ENCODE measurements around the gene DUOX2. TPM values are rescaled to one million over a fixed set of nuclear protein-coding genes. Genes with fewer than 3 reads are reported as not detected.

Gene DUOX2
- polyA plus RNA-seq, 1 donor from 2014 or later, result not detected

- no peaks in the 10 kb centered on the region for H3K36me3 ChIP-seq (ENCODE audit: insufficient read depth, low read length)
- H4K20me1 ChIP-seq (ENCODE audit: insufficient read depth), result no peaks in the 10 kb centered on the region
- peaks cover 61% of the 10 kb centered on the region for H3K27me3 ChIP-seq (ENCODE audit: insufficient read depth, low read depth, low read length)
- H3K27ac ChIP-seq (ENCODE audit: low read length), result no peak overlapping the region
- no peak for TF ChIP-seq POLR2AphosphoS5 (IDR thresholded peaks at IDR 0.05)
- TF ChIP-seq EZH2 (IDR thresholded peaks at IDR 0.05; ENCODE audit: borderline replicate concordance, insufficient read depth, low read length, poor library complexity, severe bottlenecking), result no peak
- TF ChIP-seq SMC3 (conservative IDR thresholded peaks at IDR 0.05; ENCODE audit: poor library complexity), result no peak
- no peak for TF ChIP-seq RAD21 (conservative IDR thresholded peaks at IDR 0.05)
- TF ChIP-seq MXI1 (conservative IDR thresholded peaks at IDR 0.05; ENCODE audit: poor library complexity, severe bottlenecking), result no peak
- TF ChIP-seq TAF1 (IDR thresholded peaks at IDR 0.05; ENCODE audit: low read depth), result no peak
- TF ChIP-seq CTCF (IDR thresholded peaks at IDR 0.05; ENCODE audit: poor library complexity, severe bottlenecking), result no peak
- TF ChIP-seq, protein P1, sequence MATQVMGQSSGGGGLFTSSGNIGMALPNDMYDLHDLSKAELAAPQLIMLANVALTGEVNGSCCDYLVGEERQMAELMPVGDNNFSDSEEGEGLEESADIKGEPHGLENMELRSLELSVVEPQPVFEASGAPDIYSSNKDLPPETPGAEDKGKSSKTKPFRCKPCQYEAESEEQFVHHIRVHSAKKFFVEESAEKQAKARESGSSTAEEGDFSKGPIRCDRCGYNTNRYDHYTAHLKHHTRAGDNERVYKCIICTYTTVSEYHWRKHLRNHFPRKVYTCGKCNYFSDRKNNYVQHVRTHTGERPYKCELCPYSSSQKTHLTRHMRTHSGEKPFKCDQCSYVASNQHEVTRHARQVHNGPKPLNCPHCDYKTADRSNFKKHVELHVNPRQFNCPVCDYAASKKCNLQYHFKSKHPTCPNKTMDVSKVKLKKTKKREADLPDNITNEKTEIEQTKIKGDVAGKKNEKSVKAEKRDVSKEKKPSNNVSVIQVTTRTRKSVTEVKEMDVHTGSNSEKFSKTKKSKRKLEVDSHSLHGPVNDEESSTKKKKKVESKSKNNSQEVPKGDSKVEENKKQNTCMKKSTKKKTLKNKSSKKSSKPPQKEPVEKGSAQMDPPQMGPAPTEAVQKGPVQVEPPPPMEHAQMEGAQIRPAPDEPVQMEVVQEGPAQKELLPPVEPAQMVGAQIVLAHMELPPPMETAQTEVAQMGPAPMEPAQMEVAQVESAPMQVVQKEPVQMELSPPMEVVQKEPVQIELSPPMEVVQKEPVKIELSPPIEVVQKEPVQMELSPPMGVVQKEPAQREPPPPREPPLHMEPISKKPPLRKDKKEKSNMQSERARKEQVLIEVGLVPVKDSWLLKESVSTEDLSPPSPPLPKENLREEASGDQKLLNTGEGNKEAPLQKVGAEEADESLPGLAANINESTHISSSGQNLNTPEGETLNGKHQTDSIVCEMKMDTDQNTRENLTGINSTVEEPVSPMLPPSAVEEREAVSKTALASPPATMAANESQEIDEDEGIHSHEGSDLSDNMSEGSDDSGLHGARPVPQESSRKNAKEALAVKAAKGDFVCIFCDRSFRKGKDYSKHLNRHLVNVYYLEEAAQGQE (IDR thresholded peaks at IDR 0.05; ENCODE audit: borderline replicate concordance), result no peak
- TF ChIP-seq EP300 (conservative IDR thresholded peaks at IDR 0.05; ENCODE audit: poor library complexity, severe bottlenecking), result no peak
- H3K4me3 ChIP-seq (ENCODE audit: low read length), result no peak overlapping the region
- H3K9me2 ChIP-seq (ENCODE audit: insufficient read depth, low read length), result no peaks in the 10 kb centered on the region
- no peak overlapping the region for H2AFZ ChIP-seq (ENCODE audit: low read depth, low read length)
- no peaks in the 10 kb centered on the region for H3K79me2 ChIP-seq (replicated peaks; ENCODE audit: insufficient read depth, low read length)
- H3K9me3 ChIP-seq (ENCODE audit: low read length), result no peaks in the 10 kb centered on the region
- no peaks in the 10 kb centered on the region for H3F3A ChIP-seq (ENCODE audit: insufficient read depth, low read length, poor library complexity, severe bottlenecking)
- no peak overlapping the region for H3K9ac ChIP-seq (ENCODE audit: low read length)
- H3K4me2 ChIP-seq (ENCODE audit: low read length), result no peak overlapping the region
Measured at GRCh38 chr15:45118996-45119395, 5.0 kb upstream of the DUOX2 start.

DNA sequence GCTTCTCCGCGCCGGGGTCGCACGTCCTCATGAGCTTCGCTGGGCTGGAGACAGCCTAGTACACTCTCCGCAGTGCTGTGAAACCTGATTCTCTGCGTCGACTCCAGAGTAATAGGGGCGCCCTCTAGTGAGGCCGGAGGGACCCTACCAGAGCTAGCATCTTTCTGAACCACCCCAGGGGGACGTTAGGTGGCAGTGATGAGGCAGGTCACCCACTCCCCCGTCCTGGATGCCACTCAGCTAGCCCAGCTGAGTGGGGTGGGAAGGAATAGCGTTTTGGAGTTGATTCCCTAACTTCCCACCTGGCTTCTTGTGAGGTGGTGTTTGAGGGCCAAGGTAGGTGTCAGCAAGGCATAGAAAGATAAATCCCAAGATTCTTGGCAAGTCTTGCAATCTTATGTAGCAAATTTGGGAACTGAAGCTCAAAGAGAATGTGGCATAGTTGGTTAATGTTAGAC, 4.2 kb upstream of the DUOX2 start:
- Histone ChIP-seq H3K4me2 (ENCODE audit: low read length) (no peak overlapping the region), H3K9ac (ENCODE audit: low read length) (no peak overlapping the region), H2AFZ (ENCODE audit: low read depth, low read length) (no peak overlapping the region), H3K9me2 (ENCODE audit: insufficient read depth, low read length) (no peaks in the 10 kb centered on the region), H3K36me3 (ENCODE audit: insufficient read depth, low read length) (no peaks in the 10 kb centered on the region), H3F3A (ENCODE audit: insufficient read depth, low read length, poor library complexity, severe bottlenecking) (no peaks in the 10 kb centered on the region), H3K27ac (ENCODE audit: low read length) (no peak overlapping the region), H3K9me3 (ENCODE audit: low read length) (no peaks in the 10 kb centered on the region), H4K20me1 (ENCODE audit: insufficient read depth) (no peaks in the 10 kb centered on the region), H3K79me2 (replicated peaks; ENCODE audit: insufficient read depth, low read length) (no peaks in the 10 kb centered on the region), H3K4me3 (ENCODE audit: low read length) (peak overlapping the region; percentile 50), H3K27me3 (ENCODE audit: insufficient read depth, low read depth, low read length) (peaks cover 63% of the 10 kb centered on the region)
- TF ChIP-seq POLR2AphosphoS5 (IDR thresholded peaks at IDR 0.05) (no peak), EZH2 (IDR thresholded peaks at IDR 0.05; ENCODE audit: borderline replicate concordance, insufficient read depth, low read length, poor library complexity, severe bottlenecking) (no peak), EP300 (conservative IDR thresholded peaks at IDR 0.05; ENCODE audit: poor library complexity, severe bottlenecking) (no peak), CTCF (IDR thresholded peaks at IDR 0.05; ENCODE audit: poor library complexity, severe bottlenecking) (peak; percentile 100), TAF1 (IDR thresholded peaks at IDR 0.05; ENCODE audit: low read depth) (no peak), MXI1 (conservative IDR thresholded peaks at IDR 0.05; ENCODE audit: poor library complexity, severe bottlenecking) (no peak), SMC3 (conservative IDR thresholded peaks at IDR 0.05; ENCODE audit: poor library complexity) (peak; percentile 88), RAD21 (conservative IDR thresholded peaks at IDR 0.05) (peak; percentile 79)
- TF ChIP-seq, protein P1 (IDR thresholded peaks at IDR 0.05; ENCODE audit: borderline replicate concordance), result no peak
